ENCODE results near the gene COBL. TPM values are rescaled to one million over a fixed set of nuclear protein-coding genes. Genes with fewer than 3 reads are reported as not detected.
A peak's percentile ranks its signal among the peaks of the same experiment; 100 is the strongest.

The COBL gene
- total RNA-seq, 1 experiment from 2014 or later = 0.39 TPM

DNA sequence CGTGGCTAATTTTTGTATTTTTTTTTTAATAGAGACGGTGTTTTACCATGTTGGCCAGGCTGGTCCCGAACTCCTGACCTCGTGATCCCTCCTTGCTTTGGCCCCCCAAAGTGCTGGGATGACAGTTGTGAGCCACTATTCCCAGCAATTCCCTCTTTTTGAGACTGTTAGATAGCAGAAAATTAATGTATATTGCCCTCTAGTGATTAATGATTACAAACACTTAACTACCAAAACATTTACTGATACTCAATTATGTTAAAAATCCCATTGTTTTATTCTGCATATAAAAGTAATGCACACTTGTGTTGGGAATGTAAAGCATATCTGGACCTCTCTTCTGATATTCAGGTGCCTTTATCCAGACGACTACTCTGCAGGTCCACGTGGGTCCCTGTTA is 41.2 kb upstream of the COBL start:
- H3K27ac ChIP-seq (ENCODE audit: low read length) = no peak overlapping the region
- no peaks in the 10 kb centered on the region for H3K9me3 ChIP-seq (ENCODE audit: control insufficient read depth, insufficient read depth, low read depth, low read length)
- CTCF ChIA-PET = no interaction called here
- intact Hi-C loops (cut with micrococcal nuclease; ENCODE audit: unreplicated experiment) (no loop called here), in situ Hi-C loops (cut with HindIII; ENCODE audit: low pct_unique_long_range_greater_than_20kb, low sequenced_read_pairs) (no loop called here)
- DNase-seq (ENCODE audit: low read depth, low spot score) = no peak
- ATAC-seq = no peak
- TF ChIP-seq TCF7L2 (IDR thresholded peaks at IDR 0.05; ENCODE audit: low read depth, low read length) (no peak), POLR2AphosphoS5 (IDR thresholded peaks at IDR 0.05; ENCODE audit: low read depth, low read length) (no peak), CTCF (IDR thresholded peaks at IDR 0.05) (0 out of 2 replicates have a peak, but pooled peaks have one; percentile 16), SIN3A (IDR thresholded peaks at IDR 0.05; ENCODE audit: borderline replicate concordance, insufficient read depth, low read depth, low read length) (no peak)
- TF ChIP-seq, protein P1, sequence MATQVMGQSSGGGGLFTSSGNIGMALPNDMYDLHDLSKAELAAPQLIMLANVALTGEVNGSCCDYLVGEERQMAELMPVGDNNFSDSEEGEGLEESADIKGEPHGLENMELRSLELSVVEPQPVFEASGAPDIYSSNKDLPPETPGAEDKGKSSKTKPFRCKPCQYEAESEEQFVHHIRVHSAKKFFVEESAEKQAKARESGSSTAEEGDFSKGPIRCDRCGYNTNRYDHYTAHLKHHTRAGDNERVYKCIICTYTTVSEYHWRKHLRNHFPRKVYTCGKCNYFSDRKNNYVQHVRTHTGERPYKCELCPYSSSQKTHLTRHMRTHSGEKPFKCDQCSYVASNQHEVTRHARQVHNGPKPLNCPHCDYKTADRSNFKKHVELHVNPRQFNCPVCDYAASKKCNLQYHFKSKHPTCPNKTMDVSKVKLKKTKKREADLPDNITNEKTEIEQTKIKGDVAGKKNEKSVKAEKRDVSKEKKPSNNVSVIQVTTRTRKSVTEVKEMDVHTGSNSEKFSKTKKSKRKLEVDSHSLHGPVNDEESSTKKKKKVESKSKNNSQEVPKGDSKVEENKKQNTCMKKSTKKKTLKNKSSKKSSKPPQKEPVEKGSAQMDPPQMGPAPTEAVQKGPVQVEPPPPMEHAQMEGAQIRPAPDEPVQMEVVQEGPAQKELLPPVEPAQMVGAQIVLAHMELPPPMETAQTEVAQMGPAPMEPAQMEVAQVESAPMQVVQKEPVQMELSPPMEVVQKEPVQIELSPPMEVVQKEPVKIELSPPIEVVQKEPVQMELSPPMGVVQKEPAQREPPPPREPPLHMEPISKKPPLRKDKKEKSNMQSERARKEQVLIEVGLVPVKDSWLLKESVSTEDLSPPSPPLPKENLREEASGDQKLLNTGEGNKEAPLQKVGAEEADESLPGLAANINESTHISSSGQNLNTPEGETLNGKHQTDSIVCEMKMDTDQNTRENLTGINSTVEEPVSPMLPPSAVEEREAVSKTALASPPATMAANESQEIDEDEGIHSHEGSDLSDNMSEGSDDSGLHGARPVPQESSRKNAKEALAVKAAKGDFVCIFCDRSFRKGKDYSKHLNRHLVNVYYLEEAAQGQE (IDR thresholded peaks at IDR 0.05; ENCODE audit: insufficient read depth in 1 of 2, low read depth in 2 of 2, low read length in 1 of 2) = no peak
- POLR2A ChIA-PET = no interaction called here
- H3K4me1 ChIP-seq (ENCODE audit: control insufficient read depth, insufficient read depth, low read length) = no peaks in the 10 kb centered on the region
- H3K36me3 ChIP-seq (ENCODE audit: control insufficient read depth, insufficient read depth, low read length) = no peaks in the 10 kb centered on the region
- BruUV-seq (replicated peaks) = no TSS peak
- no peak overlapping the region for H3K4me3 ChIP-seq (ENCODE audit: low read depth in 2 of 2, low read length in 2 of 2)
- H3K27me3 ChIP-seq (ENCODE audit: control insufficient read depth, insufficient read depth, low read length) = no peaks in the 10 kb centered on the region

- Histone ChIP-seq H3K27ac (ENCODE audit: low read length) (no peak overlapping the region), H3K4me1 (ENCODE audit: control insufficient read depth, insufficient read depth, low read length) (no peaks in the 10 kb centered on the region), H3K27me3 (ENCODE audit: control insufficient read depth, insufficient read depth, low read length) (no peaks in the 10 kb centered on the region), H3K4me3 (ENCODE audit: low read depth in 2 of 2, low read length in 2 of 2) (no peak overlapping the region), H3K36me3 (ENCODE audit: control insufficient read depth, insufficient read depth, low read length) (no peaks in the 10 kb centered on the region), H3K9me3 (ENCODE audit: control insufficient read depth, insufficient read depth, low read depth, low read length) (no peaks in the 10 kb centered on the region)
- TF ChIP-seq CTCF (IDR thresholded peaks at IDR 0.05) (no peak), SIN3A (IDR thresholded peaks at IDR 0.05; ENCODE audit: borderline replicate concordance, insufficient read depth, low read depth, low read length) (no peak)
- intact Hi-C loops (cut with micrococcal nuclease; ENCODE audit: unreplicated experiment) = no loop called here
- no TSS peak for BruUV-seq (replicated peaks)
- DNase-seq (ENCODE audit: low read depth, low spot score) (no peak), ATAC-seq (no peak)
- CTCF ChIA-PET = no interaction called here
- POLR2A ChIA-PET = no interaction called here
- in situ Hi-C loops (cut with HindIII; ENCODE audit: low pct_unique_long_range_greater_than_20kb, low sequenced_read_pairs) = no loop called here
These were observed 40.4 kb upstream of the COBL start for GRCh38 chr7:51356849-51357516.
